ENCODE data around the gene CFI. TPM values are rescaled to one million over a fixed set of nuclear protein-coding genes. Genes with fewer than 3 reads are reported as not detected.

The CFI gene
- total RNA-seq (2014; rRNA removed; shearing (Covaris generic)) = not detected in 2 replicates
- not detected in 2 replicates for polyA plus RNA-seq (2014; cell fraction: nucleus; rRNA removed)

DNA sequence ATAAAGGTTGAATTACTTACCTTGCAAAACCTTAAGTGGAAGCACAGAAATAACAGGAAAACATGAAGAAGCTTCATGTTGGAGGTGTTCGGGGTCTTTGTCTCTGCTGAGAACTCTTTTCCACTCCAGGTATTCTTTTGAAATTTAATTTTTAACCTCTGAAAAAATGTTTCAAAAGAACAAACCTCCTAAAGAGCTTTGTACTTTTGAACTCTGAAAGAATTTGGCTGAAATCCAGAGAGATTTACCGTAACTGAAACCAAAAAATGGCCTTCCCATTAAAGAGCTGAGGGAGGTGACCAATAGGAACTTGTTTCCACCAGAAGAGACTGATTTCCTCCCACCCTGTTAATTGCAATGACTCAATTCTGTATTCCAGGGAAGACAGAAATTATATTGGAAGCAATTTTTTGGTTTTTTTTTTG is at the start of gene CFI:
TSS of gene CFI (minus strand) at position 105 of the 425 bp plus-strand sequence. CDS start at position 77, 28 bp downstream.
- no peak for DNase-seq (ENCODE audit: extremely low read depth, low read depth)

DNA sequence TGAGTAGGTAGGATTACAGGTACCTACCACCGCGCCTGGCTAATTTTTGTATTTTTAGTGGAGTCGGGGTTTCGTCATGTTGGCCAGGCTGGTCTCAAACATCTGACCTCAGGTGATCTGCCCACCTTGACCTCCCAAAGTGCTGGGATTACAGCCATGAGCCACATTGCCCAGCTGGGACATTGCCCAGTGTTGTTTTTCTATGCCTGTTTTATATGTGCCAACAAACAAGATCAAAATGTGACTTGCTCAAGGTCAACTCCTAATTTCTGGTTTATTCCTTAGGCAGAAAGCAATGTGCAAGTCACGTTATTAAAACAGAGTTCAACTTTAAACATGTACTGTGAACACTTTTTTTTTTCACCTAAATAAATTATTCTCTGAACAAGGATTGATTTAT is 48.8 kb upstream of the CFI start:
- no peak for DNase-seq (ENCODE audit: extremely low read depth, low read depth)

DNA sequence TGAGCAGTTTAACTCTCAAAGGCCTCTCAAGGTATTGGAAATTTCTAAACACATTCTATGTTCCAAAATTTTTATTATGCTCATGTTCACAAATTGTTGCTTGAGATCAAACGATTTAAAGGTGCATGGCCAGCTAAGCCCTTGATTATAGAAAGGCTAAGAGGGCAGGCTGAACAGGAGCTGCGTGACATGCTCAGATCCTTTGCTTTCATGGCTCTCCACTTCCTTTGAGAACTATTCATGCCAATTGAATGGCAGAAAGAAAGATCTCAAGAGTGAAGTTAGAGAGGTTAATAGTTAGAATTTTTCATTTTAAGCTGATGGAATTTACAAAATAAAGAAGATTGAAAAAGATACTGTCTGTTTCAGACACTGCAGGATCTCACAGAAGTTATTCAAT is 46.7 kb upstream of the CFI start:
- no peak for DNase-seq (ENCODE audit: extremely low read depth, low read depth)

DNA sequence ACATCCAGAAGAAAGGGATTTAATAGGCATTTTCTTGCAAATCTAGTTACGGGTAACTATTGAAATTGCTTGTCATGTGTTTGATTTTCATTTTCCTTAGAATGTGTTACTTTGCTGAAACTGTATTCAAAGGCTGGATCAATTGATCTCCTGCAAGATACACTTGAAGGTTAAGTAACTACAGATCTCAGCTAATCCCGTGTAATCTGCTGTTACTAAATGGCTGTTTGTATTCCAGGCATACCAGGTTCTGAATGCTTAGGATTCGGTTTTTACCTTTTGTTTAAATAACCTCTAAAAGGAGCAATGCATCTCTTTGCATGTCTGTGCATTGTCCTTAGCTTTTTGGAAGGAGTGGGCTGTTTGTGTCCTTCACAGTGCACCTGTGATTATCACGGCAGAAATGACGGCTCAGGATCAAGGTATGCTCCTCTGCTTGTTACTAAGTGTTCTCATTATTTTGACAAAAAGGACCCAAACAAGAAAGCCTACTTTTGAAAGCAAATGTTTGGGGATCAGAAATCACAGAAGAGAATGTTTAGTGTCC is 46.2 kb upstream of the CFI start, which contains the start of gene LRIT3:
TSS of gene LRIT3 (plus strand) at position 212 of the 547 bp plus-strand sequence. CDS start at position 307, 95 bp downstream.
- no peak for DNase-seq (ENCODE audit: extremely low read depth, low read depth)

DNA sequence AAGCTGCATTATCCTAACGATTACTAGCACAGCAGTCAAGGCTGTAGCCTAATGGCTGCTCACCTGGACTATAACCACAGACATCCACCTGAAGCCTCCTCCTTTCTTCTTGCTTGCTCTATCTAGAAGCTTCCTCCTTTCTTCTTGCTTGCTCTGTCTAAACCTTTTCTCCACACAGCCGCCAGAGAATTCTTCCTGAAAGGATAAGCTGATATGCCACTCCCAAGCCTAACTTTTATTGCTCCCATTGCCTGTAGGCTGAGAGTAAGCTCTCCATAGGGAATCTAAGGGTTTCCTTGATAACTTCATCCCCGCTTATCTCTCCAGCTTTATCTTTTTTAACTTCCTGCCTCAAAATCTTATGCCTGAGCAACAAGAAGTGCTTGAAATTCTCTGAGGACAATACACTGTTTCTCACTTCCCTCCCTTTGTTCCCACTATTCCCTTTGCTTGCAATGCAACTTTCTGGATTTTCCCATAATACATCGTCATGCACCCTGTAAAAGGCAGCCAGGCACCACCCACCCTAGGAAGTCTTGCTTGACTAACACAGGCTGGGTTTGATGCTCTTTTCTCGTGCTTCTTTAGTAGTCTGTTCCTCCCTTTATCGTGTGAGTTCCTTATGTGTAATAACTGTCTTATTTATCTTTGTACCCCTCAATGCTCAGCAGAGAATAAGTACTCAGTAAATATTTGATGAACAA is 44.7 kb upstream of the CFI start:
- no peak for DNase-seq (ENCODE audit: extremely low read depth, low read depth)

DNA sequence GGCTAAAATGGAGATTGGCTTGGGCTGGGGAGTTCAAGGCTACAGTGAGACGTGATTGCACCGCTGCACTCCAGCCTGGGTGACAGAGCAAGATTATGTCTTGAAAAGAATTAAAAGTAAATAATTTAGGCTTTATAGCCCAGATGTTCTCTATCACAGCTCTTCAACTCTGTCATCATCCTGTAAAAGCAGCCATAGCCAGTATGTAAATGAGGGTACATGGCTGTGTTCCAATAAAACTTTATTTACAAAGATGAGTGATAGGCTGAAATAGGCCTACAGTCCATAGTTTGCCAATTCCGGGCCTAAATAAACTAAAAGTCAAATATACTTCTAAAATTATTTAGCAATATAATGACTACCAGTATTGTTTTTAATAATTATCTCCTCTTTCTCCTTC is 35.2 kb upstream of the CFI start:
- no peak for DNase-seq (ENCODE audit: extremely low read depth, low read depth)

DNA sequence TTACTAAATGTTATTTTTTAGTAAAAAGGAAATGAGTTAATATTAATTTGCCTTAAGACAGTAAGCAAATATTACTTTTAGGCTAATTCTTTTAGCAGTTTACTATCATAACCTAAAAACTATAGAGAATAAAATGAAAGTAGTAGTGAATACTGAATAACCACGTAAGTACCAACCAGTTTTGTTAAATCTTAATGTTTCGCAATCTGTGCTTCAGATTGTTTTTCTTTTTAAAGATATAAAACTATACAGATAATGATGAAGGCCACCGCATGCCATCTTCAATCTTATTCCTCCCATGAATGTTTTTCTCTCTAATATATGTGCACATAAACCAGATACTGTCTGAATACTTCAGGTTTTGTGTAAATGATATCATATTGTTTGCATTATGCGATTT is 32.0 kb upstream of the CFI start:
- DNase-seq (ENCODE audit: extremely low read depth, low read depth) = no peak

DNA sequence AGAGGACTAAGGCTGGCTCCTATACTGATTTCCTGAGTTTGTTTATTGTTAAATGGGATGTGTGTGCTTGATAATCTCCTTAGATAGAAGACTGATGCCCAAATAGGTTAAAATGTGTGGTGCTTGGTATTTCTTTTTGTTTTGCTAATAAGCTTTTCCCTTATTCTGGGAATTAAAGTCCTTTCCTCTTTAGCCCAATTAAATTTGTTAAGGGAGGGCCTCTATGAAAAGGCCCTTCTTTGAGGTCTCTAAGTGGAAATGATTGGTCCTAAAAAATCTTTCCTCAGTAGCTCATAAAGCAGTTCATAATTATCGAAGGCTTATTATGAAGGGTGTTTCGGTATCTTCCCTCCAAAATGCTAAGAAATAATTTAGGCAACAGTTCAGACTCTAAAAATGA is 25.9 kb upstream of the CFI start, which contains the start of gene RRH:
TSS of gene RRH (plus strand) at position 301 of the 400 bp plus-strand sequence. CDS start at position 357, 56 bp downstream.
- no peak for DNase-seq (ENCODE audit: extremely low read depth, low read depth)

DNA sequence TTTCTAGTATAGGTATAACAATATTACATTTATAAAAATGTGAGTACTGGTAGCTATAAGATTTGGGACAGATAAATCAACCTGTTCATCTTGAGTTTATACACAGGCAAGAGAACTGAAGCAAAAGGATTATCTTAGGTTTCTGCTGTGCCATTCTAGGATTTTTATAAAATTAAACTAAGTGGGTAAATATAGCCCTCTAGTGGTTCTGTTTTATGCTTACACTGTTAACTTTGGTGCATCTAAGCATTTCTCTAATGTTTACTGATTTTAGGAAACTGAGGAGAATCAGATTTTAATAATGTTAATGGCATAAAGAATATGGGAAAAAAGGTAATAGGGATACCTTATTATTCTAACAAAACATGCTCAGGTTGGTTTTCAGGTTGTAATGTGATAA is 24.9 kb upstream of the CFI start:
- no peak for DNase-seq (ENCODE audit: extremely low read depth, low read depth)

DNA sequence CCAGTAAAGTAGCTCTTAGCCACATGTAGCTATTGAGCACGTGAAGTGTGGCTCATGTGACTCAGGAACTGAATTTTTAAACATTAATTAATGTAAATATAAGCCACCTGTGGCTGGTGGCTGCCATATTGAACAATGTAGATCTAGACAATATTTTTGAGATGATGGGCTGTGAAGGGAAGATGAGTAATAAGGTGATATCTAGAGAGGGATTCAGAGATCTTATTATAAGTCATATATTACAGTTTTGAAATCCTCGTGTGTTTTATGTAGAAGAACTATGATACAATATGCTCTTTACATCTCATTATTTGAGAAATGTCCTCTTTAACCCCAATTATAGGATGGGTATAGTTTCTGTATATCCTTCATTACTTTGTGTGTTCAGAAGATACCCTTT is 19.4 kb upstream of the CFI start:
- DNase-seq (ENCODE audit: extremely low read depth, low read depth) = no peak

DNA sequence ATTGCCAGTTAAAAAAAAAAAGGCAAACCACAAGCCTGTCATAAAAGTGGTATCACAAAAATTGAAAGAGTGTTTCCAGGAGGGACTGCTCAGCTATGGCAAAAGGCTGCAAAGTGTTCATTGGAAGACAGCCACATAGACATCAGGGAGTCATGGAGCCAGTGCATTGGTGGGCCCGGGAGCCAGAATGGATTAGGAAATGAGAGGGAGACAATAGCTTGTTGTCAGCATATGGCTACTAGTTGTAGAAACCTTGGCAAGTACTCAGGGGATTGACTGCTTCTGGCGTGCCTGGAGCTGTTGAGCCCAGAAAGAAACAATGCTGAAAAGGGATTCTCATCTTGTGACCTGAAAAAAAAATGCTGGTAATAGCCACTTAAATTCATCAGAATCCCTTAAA is 18.8 kb upstream of the CFI start:
- no peak for DNase-seq (ENCODE audit: extremely low read depth, low read depth)

DNA sequence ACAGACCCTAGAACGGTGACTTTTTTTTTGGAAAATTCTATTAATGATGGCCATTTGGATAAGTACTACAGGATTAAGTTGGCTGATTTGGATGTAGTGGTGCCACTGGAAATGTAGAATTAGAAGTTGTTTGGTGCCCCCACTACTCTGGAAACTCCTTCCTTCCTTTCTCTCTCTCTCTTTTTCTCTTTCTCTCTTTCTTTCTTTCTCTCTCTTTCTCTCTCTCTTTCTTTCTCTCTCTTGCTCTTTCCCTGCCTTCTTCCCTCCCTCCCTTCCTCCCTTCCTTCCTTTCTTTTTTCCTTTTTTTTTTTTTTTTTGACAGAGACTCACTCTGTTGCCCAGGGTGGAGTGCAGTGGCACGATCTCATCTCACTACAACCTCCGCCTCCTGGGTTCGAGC is 16.5 kb upstream of the CFI start:
- DNase-seq (ENCODE audit: extremely low read depth, low read depth) = no peak

DNA sequence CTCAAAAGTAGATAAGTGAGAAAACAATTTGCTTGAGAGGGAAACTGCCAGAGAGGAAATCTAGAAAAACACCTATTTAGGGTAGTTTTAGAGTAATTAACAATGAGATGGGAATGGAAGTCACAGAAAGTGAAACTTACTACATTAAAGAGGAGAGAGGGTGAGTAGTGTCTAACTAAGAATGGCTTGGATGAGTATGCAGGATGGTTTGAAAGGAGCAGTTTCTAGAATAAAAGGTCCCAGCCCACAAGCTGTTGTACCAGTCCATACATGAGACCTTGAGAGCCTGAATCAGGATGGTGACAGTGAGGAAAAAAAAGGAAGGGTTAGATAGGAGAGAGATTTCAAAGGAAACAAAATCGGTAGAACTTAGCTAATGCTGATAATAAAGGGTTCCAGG is 15.1 kb upstream of the CFI start:
- no peak for DNase-seq (ENCODE audit: extremely low read depth, low read depth)

DNA sequence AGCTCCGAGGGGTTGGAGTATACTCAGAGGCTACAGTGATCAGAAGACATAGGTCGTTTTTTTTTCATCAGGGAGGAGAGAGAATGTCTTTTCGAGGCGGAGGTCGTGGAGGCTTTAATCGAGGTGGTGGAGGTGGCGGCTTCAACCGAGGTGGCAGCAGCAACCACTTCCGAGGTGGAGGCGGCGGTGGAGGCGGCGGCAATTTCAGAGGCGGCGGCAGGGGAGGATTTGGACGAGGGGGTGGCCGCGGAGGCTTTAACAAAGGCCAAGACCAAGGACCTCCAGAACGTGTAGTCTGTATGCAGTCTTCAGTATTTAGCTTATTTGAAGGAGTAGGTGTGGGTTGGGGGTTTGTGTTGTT is 14.3 kb upstream of the CFI start:
- DNase-seq (ENCODE audit: extremely low read depth, low read depth) = no peak

DNA sequence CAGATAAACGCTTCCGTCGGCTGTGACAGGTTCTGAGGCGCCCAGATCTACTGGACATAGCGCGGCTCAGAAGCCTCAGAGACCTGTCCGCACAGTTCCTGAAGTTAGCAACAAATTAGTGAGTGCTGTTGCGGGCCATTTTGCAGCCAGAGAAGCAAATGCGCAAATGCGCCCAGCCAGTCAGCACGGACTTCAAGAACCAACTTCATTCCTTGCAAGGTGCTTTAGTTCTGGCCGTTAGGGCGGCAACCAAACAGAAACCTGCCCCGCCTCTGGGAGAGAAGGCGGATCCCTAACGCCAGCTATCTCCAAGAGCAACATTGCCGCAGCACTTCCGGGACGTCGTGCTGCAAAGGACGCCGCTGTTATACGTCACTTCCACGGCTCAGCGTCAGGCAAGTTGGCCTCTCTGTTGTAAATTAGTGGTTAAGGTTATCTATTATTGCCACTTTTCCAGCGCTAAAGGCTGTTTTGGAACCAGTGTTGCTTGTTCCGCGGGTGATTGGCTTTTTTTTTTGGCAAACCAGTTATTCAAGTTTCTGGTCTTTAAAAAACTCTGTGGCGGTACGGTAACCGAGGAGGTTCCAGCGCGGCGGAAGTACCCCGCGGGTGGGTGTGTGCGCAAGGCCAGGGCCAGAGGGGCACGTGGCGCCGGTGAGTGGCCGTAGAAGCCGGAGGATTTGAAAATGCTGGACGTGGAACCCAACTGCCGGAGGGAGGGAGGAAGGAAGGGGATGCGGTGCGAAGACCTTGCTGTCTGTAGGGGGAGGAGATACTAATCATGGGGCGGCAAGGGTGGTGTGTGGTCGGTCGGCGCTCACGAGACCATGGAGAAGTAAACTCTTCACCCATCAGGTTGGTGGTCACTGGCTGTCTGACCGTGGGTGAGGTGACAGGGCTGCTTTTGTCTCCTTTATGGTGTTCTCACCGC is 13.6 kb upstream of the CFI start, which contains the start of gene GAR1:
TSS of gene GAR1 (plus strand) at position 612 of the 931 bp plus-strand sequence. CDS start 403 bp downstream, outside the sequence.
- peak; percentile 86 for DNase-seq (ENCODE audit: extremely low read depth, low read depth)

DNA sequence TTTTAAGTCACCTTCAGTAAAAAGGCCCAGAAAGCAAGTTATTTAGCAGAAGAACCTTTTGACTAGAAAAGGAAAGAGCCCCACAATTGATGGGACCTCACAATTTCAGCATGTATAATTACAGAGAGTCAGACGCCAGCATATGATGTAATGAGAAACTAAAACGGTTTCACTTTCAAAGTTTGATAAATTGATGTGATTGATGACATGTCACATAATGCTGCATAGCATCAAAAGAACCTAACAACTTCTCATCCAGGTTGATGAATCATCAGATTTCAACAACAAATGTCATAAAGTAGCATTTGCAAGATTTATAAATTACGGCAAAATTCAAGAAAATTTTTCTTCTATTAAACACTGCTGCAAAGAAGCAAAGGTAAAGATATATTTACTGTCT is 9.9 kb upstream of the CFI start:
- no peak for DNase-seq (ENCODE audit: extremely low read depth, low read depth)

DNA sequence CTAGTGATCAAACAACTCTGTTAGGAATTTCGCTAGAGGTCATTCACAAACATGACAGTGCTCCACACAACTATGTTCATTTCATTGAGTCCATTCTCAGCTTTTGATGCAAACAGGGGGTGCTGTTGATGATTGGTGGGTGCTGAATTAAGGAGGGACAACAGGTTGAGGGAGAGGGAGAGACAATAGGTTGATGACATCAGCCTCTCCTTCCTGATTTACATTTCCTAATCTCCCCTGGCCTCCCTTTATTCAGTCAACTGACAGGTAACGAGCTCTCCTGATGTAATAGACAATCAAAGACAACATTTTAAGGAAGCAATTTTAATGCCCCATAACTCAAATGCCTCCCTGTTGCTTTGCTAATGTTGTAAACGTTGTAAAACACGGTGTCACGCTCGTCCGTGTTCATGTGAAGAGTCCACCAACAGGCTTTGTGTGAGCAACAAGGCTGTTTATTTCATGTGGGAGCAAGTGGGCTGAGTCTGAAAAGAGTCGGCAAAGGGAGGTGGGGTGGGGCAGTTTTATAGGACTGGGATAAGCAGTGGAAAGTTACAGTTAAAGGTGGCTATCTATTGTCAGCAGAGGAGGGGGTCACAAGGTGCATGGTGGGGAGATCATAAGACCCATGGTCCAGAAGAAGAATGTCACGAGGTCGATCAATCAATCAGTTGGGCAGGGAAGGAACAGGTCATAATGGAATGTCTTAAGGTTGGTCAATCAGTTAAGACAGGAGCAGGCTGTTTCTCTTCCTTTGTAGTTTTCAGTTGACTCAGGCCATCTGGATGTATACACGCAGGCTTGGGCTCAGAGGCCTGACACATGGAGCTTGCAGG is 9.0 kb upstream of the CFI start:
- DNase-seq (ENCODE audit: extremely low read depth, low read depth) = no peak

DNA sequence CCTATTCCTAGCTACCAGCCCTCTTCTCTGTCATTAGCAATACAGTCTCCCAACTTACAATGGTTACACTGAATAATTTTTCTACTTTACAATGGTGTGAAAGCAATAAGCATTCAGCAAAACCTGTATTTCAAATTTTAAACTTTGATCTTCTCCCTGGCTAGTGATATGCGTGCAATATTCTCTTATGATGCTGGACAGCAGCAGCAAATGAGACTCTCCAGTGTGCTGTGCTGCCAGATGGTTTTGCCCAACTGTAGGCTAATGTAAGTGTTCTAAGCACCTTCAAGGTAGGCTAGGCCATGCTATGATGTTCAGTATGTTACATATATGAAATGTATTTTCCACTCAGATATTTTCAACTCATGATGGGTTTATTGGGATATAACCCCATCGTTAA is 7.9 kb upstream of the CFI start:
- no peak for DNase-seq (ENCODE audit: extremely low read depth, low read depth)

DNA sequence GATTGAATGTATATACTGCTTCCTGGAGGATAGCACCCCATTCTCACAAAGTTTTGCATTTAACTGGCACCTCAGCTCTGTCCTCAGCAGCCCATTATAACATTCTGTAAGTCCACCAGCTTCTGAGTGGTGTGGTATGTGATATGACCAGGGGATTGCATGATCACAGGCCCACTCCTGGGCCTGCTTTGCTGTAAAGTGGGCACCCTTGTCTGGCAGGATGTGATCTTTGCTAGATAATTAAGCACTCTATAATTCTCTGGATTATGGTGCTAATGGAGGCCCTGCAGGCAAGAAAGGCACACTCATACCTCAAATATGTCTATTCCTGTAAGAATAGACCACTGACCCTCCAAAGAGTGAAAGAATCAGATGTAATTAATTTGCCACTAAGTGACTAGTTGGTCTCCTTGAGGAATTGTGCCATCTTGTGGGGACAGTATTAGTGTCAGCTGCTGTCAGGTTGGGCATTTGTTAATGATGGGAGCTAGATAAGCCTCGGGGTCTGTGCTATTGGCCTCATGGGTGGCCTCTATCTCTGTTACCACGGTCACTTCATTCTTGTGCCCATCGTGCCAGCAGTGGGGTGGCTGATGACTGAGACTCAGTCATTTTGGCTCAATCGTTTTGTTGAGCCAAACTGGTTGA is 2.2 kb upstream of the CFI start:
- peak; percentile 44 for DNase-seq (ENCODE audit: extremely low read depth, low read depth)

Data from NCI-H460 (cell line).